Epithelial cell of proximal tubule (primary cell): ENCODE results near the gene SUPT3H. TPM values are rescaled to one million over a fixed set of nuclear protein-coding genes. Genes with fewer than 3 reads are reported as not detected.

Experiments
- DNase-seq: peaks from one replicate; pipeline ENCODE4 v3.0.0-alpha.2; 2011; ENCODE audit warnings: low read depth
- H3K4me3 ChIP-seq: 2 replicates; pipeline ENCODE4 v1.5.1; 2011; ENCODE audit warnings: low read depth, mild to moderate bottlenecking, low read length
- total RNA-seq: library from RNA; depleted of rRNA; stranded (reverse); fragments of >200 nt; gene quantifications from 2 replicates; pipeline ENCODE4 v1.2.3, GENCODE V29; 2015
- TF ChIP-seq, protein P1 (sequence below): conservative IDR thresholded peaks from 2 replicates; pipeline ENCODE4 v1.5.1; 2012; ENCODE audit warnings: low read depth, mild to moderate bottlenecking, low read length

Gene SUPT3H
- total RNA-seq, 1 donor from 2014 or later = 11.5 TPM

- TF ChIP-seq, protein P1, sequence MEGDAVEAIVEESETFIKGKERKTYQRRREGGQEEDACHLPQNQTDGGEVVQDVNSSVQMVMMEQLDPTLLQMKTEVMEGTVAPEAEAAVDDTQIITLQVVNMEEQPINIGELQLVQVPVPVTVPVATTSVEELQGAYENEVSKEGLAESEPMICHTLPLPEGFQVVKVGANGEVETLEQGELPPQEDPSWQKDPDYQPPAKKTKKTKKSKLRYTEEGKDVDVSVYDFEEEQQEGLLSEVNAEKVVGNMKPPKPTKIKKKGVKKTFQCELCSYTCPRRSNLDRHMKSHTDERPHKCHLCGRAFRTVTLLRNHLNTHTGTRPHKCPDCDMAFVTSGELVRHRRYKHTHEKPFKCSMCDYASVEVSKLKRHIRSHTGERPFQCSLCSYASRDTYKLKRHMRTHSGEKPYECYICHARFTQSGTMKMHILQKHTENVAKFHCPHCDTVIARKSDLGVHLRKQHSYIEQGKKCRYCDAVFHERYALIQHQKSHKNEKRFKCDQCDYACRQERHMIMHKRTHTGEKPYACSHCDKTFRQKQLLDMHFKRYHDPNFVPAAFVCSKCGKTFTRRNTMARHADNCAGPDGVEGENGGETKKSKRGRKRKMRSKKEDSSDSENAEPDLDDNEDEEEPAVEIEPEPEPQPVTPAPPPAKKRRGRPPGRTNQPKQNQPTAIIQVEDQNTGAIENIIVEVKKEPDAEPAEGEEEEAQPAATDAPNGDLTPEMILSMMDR = no peak
- no peak for DNase-seq
These were observed 428.0 kb downstream of the SUPT3H start for GRCh38 chr6:44949596-44950201.

GRCh38 chr6:44943541-44943940, 434.2 kb downstream of the SUPT3H start:
- no peak overlapping the region for H3K4me3 ChIP-seq
- no peak for DNase-seq
- TF ChIP-seq, protein P1 = no peak

More at GRCh38 chr6:44949596-44950201, 428.0 kb downstream of the SUPT3H start:
- H3K4me3 ChIP-seq = no peak overlapping the region

DNA sequence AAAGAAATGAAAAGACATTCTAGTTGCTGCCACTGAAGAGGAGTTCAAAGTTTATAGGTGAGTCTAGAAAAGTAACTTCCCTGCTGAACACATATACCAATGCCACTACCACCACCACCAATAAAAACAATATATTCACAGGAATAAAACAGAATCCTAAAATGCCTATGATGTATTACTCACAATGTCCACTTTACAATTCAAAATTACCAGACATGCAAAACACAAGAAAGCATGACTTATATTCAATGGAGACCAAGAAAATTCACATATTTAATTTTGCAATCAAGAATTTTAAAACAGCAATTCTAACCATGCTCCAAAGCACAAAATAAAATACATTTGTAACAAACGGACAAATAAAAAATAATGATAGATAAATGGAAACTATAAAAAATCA, 434.9 kb downstream of the SUPT3H start:
- TF ChIP-seq, protein P1 = no peak
- no peak for DNase-seq
- H3K4me3 ChIP-seq = no peak overlapping the region

- TF ChIP-seq, protein P1 = no peak
- DNase-seq = no peak
- H3K4me3 ChIP-seq = no peak overlapping the region
These were observed 435.5 kb downstream of the SUPT3H start for GRCh38 chr6:44942201-44942600.

DNA sequence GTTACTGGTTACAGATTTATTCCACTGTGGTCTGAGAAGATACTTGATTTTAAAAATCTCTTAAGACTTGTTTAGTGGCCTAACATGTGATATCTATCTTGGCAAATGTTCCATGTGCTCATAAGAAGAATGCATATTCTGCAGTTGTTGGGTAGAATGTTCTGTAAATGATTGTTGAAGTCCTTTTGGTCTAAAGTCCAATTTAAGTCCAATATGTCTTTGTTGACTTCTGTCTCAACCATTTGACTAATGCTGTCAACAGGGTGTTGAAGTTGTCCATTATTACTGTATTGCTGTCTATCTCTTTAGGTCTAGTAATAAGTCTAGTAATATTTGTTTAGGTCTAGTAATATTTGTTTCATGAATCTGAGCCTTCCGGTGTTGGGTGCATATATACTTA, 437.4 kb downstream of the SUPT3H start:
- H3K4me3 ChIP-seq = no peak overlapping the region
- TF ChIP-seq, protein P1 = no peak
- DNase-seq = peak; percentile 27

GRCh38 chr6:44935693-44936300, 441.9 kb downstream of the SUPT3H start:
- TF ChIP-seq, protein P1 = no peak
- DNase-seq = no peak
- no peak overlapping the region for H3K4me3 ChIP-seq

GRCh38 chr6:44933108-44933507, 444.6 kb downstream of the SUPT3H start:
- TF ChIP-seq, protein P1 = no peak
- no peak overlapping the region for H3K4me3 ChIP-seq
- no peak for DNase-seq
